Subcutaneous adipose tissue (tissue), 4 donors: ENCODE results near the gene CNPY4. TPM values are rescaled to one million over a fixed set of nuclear protein-coding genes. Genes with fewer than 3 reads are reported as not detected.

Experiments
- CTCF ChIP-seq: fragments of 450-650 bp; IDR thresholded peaks from one replicate; pipeline ENCODE4 v1.5.1; 2016; ENCODE audit warnings: low read depth, mild to moderate bottlenecking, control low read depth, antibody characterized with exemption, moderate library complexity
- total RNA-seq, 4 donors: library from RNA; depleted of rRNA; stranded (reverse); fragments of >200 nt; gene quantifications; one replicate each; pipeline ENCODE4 v1.1.0, GENCODE V29; 2016

The CNPY4 gene
- total RNA-seq, 4 donors from 2014 or later: 5.3 to 13.0 (median 8.2) TPM

- no peak for TF ChIP-seq CTCF
Observed at GRCh38 chr7:100093925-100094486, 25.4 kb upstream of the CNPY4 start.

GRCh38 chr7:100095289-100095688 is 24.1 kb upstream of the CNPY4 start:
- TF ChIP-seq CTCF: no peak

- no peak for TF ChIP-seq CTCF
Observed at GRCh38 chr7:100095704-100096103, 23.7 kb upstream of the CNPY4 start.

GRCh38 chr7:100098913-100099312 is 20.5 kb upstream of the CNPY4 start:
- TF ChIP-seq CTCF: no peak

- TF ChIP-seq CTCF: no peak
Observed at GRCh38 chr7:100099452-100099851, 20.0 kb upstream of the CNPY4 start.

GRCh38 chr7:100100420-100101015 is 18.9 kb upstream of the CNPY4 start:
- no peak for TF ChIP-seq CTCF

- TF ChIP-seq CTCF: no peak
Observed at GRCh38 chr7:100101016-100101862, 18.2 kb upstream of the CNPY4 start, which contains the start of the genes AP4M1 and MCM7. TSS of gene AP4M1 (plus strand) at chr7:100101643. CDS start at chr7:100101715, 72 bp downstream. TSS of gene MCM7 (minus strand) at chr7:100101397. CDS start at chr7:100101294, 103 bp downstream.
